Subcutaneous adipose tissue (tissue), 4 donors: ENCODE data around the gene HIVEP3. TPM values are rescaled to one million over a fixed set of nuclear protein-coding genes. Genes with fewer than 3 reads are reported as not detected.

ENCODE experiments used
- total RNA-seq, 4 donors: library from RNA; depleted of rRNA; stranded (reverse); fragments of >200 nt; gene quantifications; one replicate each; pipeline ENCODE4 v1.1.0, GENCODE V29; 2016
- TF ChIP-seq, protein P1 (sequence below): fragments of 450-650 bp; IDR thresholded peaks from one replicate; pipeline ENCODE4 v1.5.1; 2016; ENCODE audit warnings: low read depth, mild to moderate bottlenecking, control low read depth, antibody characterized with exemption, moderate library complexity

Gene HIVEP3
- total RNA-seq, 4 donors from 2014 or later, result 2.4 to 9.6 (median 5.0) TPM

DNA sequence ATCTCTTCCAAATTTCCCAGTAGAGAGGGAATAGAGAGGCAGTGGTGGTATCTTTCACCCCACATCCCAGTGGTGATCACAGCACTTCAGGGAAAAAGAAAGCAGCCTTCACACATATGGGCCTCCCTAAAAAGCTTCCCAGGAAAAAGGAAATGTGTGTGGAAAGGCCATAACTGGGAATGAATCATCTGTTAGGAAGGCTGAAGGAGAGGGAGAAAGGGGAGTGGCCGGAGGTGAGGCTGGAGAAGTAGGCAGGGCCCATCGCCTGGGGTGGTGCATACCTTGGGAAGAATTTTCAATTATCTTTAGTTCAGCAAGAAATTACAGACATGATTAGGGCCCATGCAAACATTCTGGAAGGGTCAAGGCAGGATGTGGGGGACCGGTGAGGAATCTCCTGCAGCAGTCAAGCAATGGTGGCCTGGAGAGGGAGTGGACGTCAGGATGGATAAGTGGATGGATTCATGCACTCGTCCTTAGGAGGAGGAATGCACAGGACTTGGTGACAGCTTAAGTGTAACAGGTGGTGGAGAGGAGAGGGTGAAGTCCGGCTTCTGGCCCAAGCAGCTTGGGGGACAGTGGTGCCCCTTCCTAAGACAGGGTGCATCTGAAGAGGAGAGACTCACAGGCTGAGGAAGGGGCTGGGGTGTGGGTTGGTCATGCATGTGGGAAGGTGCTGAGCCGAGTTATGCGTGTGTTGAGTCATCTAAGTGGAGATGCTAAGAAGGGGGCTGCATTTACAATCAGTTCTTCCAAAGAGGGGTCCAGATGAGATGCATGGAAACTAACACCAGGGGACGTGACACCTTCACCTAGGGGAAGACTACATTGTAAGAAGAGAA, 17.9 kb downstream of the HIVEP3 start:
- TF ChIP-seq, protein P1, sequence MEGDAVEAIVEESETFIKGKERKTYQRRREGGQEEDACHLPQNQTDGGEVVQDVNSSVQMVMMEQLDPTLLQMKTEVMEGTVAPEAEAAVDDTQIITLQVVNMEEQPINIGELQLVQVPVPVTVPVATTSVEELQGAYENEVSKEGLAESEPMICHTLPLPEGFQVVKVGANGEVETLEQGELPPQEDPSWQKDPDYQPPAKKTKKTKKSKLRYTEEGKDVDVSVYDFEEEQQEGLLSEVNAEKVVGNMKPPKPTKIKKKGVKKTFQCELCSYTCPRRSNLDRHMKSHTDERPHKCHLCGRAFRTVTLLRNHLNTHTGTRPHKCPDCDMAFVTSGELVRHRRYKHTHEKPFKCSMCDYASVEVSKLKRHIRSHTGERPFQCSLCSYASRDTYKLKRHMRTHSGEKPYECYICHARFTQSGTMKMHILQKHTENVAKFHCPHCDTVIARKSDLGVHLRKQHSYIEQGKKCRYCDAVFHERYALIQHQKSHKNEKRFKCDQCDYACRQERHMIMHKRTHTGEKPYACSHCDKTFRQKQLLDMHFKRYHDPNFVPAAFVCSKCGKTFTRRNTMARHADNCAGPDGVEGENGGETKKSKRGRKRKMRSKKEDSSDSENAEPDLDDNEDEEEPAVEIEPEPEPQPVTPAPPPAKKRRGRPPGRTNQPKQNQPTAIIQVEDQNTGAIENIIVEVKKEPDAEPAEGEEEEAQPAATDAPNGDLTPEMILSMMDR, result no peak

DNA sequence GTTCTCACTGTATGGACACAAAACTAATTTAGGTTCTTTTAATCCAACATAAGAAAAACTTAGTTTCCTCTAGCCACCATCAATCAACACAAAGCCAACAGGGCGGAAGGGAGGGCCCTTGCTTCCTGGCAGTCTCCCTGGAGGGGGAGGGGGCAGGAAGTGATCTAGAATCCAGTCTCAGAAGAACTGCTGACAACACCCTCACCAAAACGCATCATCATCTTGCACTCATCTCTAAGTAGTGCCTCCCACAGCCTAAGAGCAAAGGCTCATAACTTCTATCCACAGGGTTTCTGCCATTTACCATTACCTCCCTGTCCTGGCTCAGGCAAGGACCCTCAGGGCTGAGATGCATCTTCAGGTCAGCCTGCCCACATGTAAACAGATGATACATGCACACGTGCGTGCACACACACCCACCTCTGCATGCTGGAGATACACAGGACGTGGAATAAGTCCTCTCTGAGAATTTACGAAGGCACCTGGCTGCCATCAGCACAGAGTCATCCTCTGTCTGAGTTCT, 20.5 kb downstream of the HIVEP3 start:
- TF ChIP-seq, protein P1, result no peak

DNA sequence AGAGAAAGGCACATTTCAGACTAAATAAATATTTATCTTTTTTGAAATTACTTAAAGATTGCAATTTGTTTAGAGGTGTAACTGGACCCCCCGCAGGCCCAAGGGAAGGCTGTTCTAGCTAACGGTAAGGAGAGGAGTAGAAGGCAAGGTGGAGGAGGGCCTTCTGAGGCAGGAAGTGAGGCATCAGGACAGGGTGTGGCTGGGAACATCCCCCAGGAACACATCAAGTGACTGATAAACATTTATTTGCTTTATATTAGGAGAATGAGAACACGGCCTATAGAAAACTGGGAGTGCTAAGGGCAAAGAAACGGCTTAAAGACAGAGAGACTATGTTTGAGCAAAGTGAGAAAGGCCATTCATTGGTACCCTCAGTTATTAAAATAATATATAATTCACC, 23.2 kb downstream of the HIVEP3 start:
- TF ChIP-seq, protein P1, result no peak

DNA sequence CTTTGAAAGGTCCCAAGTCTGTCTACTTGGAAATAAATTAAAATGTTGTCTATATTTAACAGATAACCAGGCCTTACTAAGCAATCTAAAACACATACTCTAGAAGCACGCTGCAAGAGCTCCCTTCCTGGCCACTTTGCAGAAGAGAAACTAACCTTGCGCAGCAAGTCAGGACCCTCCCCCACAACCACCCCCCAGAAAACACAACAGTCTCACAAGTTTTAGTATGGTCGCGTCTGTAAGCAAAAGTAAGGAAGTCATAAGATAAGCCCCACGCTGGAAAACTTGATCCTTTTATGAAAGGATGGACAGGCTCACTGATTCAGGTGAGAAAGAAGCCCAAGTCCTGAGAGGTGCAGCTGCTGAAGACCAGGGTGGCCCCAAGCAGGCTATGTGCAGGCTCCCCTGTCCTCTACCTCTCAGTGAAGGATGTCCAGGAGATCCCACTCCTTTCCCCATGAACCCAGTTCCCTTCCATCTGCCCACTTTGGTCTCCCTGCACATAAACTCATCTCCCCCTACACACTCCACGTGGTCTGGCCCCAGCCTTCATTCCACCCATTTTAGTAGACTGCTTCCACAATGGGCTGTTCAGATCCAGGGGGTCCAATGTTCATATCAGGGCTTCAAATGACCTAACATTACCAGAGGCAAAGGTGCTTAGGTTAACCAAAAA, 23.8 kb downstream of the HIVEP3 start:
- TF ChIP-seq, protein P1, result no peak

DNA sequence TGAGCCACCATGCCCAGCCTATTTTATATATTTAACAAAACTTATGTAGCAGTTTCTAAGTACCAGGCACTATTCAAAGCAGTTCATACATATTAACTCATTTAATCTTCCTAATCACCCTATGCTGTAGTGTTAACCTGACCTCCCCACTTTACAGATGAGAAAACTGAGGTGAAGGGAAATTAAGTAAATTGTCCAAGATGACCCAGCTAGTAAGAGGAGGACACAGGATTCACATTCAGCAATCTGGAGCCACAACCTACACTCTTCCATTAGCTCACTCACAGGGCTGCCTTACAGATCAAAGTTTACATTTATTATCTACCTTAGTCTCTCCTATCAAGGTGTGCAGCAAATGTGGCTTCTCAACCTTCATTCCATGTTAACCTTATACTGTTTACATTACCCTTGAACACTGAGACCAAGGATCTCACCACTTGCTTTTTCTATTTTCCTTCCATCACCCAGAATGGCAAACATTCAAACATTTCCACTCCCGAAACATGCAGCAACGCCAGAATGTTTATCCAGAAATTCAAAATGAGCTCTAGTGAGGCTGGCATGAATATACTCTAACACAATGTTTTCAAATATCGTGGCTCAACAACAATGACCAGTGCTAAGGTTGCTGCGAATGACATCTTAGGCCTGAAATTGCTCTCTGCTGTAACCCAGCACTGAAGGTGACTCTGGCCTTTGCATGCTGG, 24.5 kb downstream of the HIVEP3 start:
- TF ChIP-seq, protein P1, result no peak

DNA sequence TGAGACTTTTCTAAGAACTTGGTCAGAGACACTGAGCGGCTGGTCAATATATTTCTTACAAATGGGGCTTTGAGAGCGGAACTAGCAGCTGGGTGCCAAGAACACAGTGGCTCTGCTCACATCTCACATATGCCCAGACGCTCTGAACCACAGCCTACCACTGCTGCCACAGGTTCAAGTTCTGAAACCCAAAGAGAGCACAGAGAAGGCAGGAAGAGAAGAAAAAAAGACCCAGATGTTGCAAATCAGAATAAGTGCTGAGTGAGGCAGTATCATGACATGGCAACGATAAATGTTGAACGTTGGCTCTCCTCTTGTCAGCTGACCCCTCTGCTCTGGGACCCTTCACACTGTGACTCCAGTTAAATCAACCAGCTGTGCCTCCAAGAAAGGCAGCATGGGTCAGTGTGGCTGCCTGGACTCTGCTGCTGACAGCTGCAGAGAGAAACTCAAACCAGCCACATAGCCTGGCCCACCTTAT, 26.4 kb downstream of the HIVEP3 start:
- TF ChIP-seq, protein P1, result no peak
